Measurements from ENCODE around the gene SPOCK1. TPM values are rescaled to one million over a fixed set of nuclear protein-coding genes. Genes with fewer than 3 reads are reported as not detected.

The SPOCK1 gene
- total RNA-seq, 1 donor from 2014 or later = 8.4 TPM

DNA sequence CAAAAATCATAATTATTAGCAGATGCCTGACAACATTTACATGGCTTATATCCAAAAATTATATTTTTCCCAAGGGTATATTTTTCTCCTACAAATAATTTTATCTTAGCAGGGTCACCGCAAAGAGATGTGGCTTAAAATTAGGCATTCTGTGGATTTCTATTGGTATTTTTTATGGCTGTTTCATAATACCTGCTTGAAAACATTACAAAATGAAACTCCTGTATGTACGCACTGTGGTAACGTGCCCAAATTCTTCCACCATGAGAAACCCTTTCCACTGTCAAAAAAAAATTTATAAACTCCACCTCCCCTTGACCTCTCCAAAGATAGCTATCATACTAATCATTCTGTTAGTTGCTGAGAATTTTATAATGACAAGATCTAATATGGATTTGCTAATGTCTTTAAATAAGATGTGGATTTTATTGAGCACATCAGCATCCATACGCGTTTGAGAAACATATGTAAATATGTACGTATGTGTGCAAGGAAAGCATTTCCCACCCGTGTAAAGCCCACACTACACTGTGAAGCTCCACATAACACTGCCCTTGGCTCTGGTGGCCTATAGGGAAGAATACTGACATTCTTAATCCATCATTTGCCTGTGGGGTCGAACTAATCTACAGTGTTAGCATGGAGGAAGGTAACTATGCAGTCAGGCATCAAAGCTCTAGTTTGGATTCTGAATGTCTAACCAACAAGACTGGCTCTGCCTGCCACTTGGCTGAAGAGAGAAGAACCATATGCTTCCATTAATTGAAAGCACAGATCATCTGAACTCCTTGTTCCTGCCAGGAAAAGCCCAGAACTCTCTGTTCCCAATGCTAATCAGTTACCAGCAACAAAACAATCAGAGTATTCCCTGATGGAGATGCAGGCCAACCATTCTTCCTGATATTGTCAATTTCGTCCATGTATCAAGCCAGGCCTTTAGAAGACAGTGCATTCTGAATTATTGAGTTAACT is 244.7 kb downstream of the SPOCK1 start:
- no peaks in the 10 kb centered on the region for H3K4me1 ChIP-seq
- TF ChIP-seq, protein P1, sequence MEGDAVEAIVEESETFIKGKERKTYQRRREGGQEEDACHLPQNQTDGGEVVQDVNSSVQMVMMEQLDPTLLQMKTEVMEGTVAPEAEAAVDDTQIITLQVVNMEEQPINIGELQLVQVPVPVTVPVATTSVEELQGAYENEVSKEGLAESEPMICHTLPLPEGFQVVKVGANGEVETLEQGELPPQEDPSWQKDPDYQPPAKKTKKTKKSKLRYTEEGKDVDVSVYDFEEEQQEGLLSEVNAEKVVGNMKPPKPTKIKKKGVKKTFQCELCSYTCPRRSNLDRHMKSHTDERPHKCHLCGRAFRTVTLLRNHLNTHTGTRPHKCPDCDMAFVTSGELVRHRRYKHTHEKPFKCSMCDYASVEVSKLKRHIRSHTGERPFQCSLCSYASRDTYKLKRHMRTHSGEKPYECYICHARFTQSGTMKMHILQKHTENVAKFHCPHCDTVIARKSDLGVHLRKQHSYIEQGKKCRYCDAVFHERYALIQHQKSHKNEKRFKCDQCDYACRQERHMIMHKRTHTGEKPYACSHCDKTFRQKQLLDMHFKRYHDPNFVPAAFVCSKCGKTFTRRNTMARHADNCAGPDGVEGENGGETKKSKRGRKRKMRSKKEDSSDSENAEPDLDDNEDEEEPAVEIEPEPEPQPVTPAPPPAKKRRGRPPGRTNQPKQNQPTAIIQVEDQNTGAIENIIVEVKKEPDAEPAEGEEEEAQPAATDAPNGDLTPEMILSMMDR (IDR thresholded peaks at IDR 0.05) = no peak
- no peak overlapping the region for H3K4me3 ChIP-seq
- no peaks in the 10 kb centered on the region for H3K36me3 ChIP-seq
- no peak for DNase-seq
- no peaks in the 10 kb centered on the region for H3K9me3 ChIP-seq
- H3K27ac ChIP-seq = no peak overlapping the region
- ATAC-seq = no peak
- H3K27me3 ChIP-seq (ENCODE audit: low read depth) = no peaks in the 10 kb centered on the region
- intact Hi-C loops (cut with DNase I) = no loop called here

DNA sequence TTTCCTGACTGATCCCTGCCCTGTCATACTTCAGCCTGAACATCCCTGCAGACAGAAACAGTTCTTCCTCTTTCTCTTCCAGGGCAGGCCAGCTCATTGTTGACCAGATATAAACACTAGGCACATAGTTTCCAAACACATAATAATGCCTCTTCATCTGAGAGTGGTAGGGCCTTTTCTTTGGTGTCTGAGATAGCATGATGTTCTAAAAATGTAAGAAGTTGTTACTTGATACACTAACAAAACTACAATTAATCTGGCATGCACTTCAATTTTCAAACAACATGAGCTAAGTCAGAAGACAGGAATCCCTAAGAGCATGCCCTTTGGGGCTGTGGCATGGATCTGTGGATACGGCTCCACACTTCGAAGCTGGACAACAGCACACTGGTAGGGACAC is 246.6 kb downstream of the SPOCK1 start:
- no peaks in the 10 kb centered on the region for H3K9me3 ChIP-seq
- no peaks in the 10 kb centered on the region for H3K4me1 ChIP-seq
- no peak overlapping the region for H3K4me3 ChIP-seq
- TF ChIP-seq, protein P1 (IDR thresholded peaks at IDR 0.05) = no peak
- H3K27me3 ChIP-seq (ENCODE audit: low read depth) = no peaks in the 10 kb centered on the region
- ATAC-seq = no peak
- no peak overlapping the region for H3K27ac ChIP-seq
- no peaks in the 10 kb centered on the region for H3K36me3 ChIP-seq
- intact Hi-C loops (cut with DNase I) = no loop called here
- DNase-seq = no peak

DNA sequence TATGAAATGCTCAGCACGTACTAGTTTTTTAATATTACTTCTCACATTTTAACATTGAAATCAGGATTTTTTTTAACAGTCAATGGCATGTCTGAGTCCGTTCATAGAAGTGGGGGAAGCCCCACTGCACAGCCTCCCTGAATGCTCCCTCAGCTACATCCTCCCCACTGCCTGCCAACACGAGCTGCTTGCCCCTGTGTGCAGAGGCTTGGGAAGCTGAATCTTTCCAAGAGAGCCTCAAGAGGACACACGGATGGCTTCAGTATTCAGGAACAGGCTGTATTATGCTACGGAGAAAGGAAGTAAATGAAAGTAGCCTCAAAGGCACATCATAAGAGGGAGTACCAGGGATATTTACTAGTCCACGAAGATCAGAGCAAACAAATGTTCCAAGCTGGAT is 248.7 kb downstream of the SPOCK1 start:
- H3K4me1 ChIP-seq = no peaks in the 10 kb centered on the region
- H3K27me3 ChIP-seq (ENCODE audit: low read depth) = no peaks in the 10 kb centered on the region
- DNase-seq (no peak), ATAC-seq (no peak)
- no peaks in the 10 kb centered on the region for H3K36me3 ChIP-seq
- TF ChIP-seq, protein P1 (IDR thresholded peaks at IDR 0.05) = no peak
- intact Hi-C loops (cut with DNase I) = no loop called here
- no peak overlapping the region for H3K4me3 ChIP-seq
- H3K27ac ChIP-seq = no peak overlapping the region
- no peaks in the 10 kb centered on the region for H3K9me3 ChIP-seq

DNA sequence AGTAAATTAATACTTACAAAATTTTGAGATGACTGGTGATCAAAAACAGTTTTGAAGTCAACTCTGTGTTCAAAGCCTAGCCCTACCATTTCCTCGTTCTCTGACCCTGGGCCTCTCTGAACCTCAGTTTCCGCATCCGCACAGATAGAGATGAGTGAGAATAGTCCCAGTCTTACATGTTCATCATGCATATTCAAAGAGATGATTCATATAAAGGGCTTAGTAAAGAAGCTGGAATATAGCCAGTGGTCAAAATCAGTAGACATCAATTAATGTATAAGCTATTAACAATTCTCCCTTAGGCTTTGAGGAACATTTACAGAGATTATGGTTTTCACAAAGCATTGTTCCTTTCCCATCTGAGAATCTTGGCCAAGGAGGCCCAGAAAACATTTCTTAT is 250.6 kb downstream of the SPOCK1 start:
- intact Hi-C loops (cut with DNase I) = no loop called here
- no peak overlapping the region for H3K27ac ChIP-seq
- no peaks in the 10 kb centered on the region for H3K9me3 ChIP-seq
- TF ChIP-seq, protein P1 (IDR thresholded peaks at IDR 0.05) = no peak
- no peak overlapping the region for H3K4me3 ChIP-seq
- H3K27me3 ChIP-seq (ENCODE audit: low read depth) = no peaks in the 10 kb centered on the region
- DNase-seq (no peak), ATAC-seq (no peak)
- H3K36me3 ChIP-seq = no peaks in the 10 kb centered on the region
- no peaks in the 10 kb centered on the region for H3K4me1 ChIP-seq

DNA sequence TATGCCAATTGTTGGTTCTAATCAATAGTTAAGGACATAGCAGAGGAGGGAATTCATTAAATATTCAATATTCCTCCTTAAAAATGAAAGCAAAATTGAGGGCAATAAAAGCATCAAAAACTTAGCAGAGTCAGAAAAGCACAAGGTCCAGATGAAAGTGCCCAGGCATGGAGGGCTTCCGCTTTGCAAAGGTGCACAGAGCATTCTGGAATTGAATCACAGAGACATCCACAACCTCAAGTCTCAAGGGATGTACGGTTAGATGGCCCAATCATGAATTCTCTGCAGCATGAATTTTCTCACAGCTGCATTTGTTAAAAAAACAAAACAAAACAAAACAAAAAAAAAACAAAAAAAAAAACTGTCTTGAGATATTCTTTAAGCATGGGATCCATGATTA is 253.7 kb downstream of the SPOCK1 start:
- DNase-seq = no peak
- no peaks in the 10 kb centered on the region for H3K36me3 ChIP-seq
- no peak for ATAC-seq
- H3K4me1 ChIP-seq = no peaks in the 10 kb centered on the region
- H3K27ac ChIP-seq = no peak overlapping the region
- H3K27me3 ChIP-seq (ENCODE audit: low read depth) = no peaks in the 10 kb centered on the region
- no peak overlapping the region for H3K4me3 ChIP-seq
- TF ChIP-seq, protein P1 (IDR thresholded peaks at IDR 0.05) = no peak
- intact Hi-C loops (cut with DNase I) = no loop called here
- H3K9me3 ChIP-seq = no peaks in the 10 kb centered on the region

Data from lower lobe of right lung (tissue), 2 donors.